ENCODE results near the gene TMEM60. TPM values are rescaled to one million over a fixed set of nuclear protein-coding genes. Genes with fewer than 3 reads are reported as not detected.
A peak's percentile ranks its signal among the peaks of the same experiment; 100 is the strongest.

The TMEM60 gene
- total RNA-seq, 1 experiment from 2014 or later: 34.9 TPM

GRCh38 chr7:77825131-77825530 is 26.9 kb upstream of the TMEM60 start:
- peaks cover 4% of the 10 kb centered on the region; the same call in 1 of the 2 replicates for H3K36me3 ChIP-seq
- H3K27ac ChIP-seq: no peak overlapping the region
- H3K4me3 ChIP-seq: no peak overlapping the region
- DNase-seq: no peak
- H3K9me3 ChIP-seq (replicated peaks): peaks cover 17% of the 10 kb centered on the region; the same call in 1 of the 2 replicates
- H3K27me3 ChIP-seq: no peaks in the 10 kb centered on the region
- H3K4me1 ChIP-seq: no peaks in the 10 kb centered on the region

- Histone ChIP-seq H3K4me3 (no peak overlapping the region), H3K27me3 (no peaks in the 10 kb centered on the region), H3K36me3 (peaks cover 4% of the 10 kb centered on the region; the same call in 1 of the 2 replicates), H3K9me3 (replicated peaks) (peaks cover 17% of the 10 kb centered on the region; the same call in 1 of the 2 replicates), H3K27ac (no peak overlapping the region), H3K4me1 (no peaks in the 10 kb centered on the region)
- no peak for DNase-seq
Observed at GRCh38 chr7:77824636-77825035, 26.4 kb upstream of the TMEM60 start.

GRCh38 chr7:77823787-77824186 is 25.6 kb upstream of the TMEM60 start:
- no peaks in the 10 kb centered on the region for H3K27me3 ChIP-seq
- peaks cover 17% of the 10 kb centered on the region; the same call in 1 of the 2 replicates for H3K9me3 ChIP-seq (replicated peaks)
- H3K4me1 ChIP-seq: no peaks in the 10 kb centered on the region
- peaks cover 4% of the 10 kb centered on the region; the same call in 1 of the 2 replicates for H3K36me3 ChIP-seq
- no peak for DNase-seq
- H3K4me3 ChIP-seq: no peak overlapping the region
- H3K27ac ChIP-seq: no peak overlapping the region

GRCh38 chr7:77822269-77822668 is 24.0 kb upstream of the TMEM60 start:
- Histone ChIP-seq H3K9me3 (replicated peaks) (peaks cover 17% of the 10 kb centered on the region; the same call in 1 of the 2 replicates), H3K27ac (no peak overlapping the region), H3K27me3 (no peaks in the 10 kb centered on the region), H3K4me3 (no peak overlapping the region), H3K4me1 (no peaks in the 10 kb centered on the region), H3K36me3 (peaks cover 4% of the 10 kb centered on the region; the same call in 1 of the 2 replicates)
- no peak for DNase-seq

- H3K36me3 ChIP-seq: peaks cover 3% of the 10 kb centered on the region
- H3K4me1 ChIP-seq: no peaks in the 10 kb centered on the region
- H3K27ac ChIP-seq: no peak overlapping the region
- H3K4me3 ChIP-seq: no peak overlapping the region
- no peaks in the 10 kb centered on the region for H3K27me3 ChIP-seq
- peaks cover 14% of the 10 kb centered on the region; the same call in 1 of the 2 replicates for H3K9me3 ChIP-seq (replicated peaks)
- no peak for DNase-seq
Observed at GRCh38 chr7:77820967-77821366, 22.7 kb upstream of the TMEM60 start.

GRCh38 chr7:77819021-77819420 is 20.8 kb upstream of the TMEM60 start:
- Histone ChIP-seq H3K4me3 (no peak overlapping the region), H3K27ac (no peak overlapping the region), H3K4me1 (no peaks in the 10 kb centered on the region), H3K27me3 (no peaks in the 10 kb centered on the region), H3K36me3 (peaks cover 4% of the 10 kb centered on the region; the same call in 1 of the 2 replicates), H3K9me3 (replicated peaks) (peaks cover 15% of the 10 kb centered on the region)
- DNase-seq: no peak

GRCh38 chr7:77813180-77813579 is 14.9 kb upstream of the TMEM60 start:
- Histone ChIP-seq H3K36me3 (peaks cover 9% of the 10 kb centered on the region; the same call in 1 of the 2 replicates), H3K27me3 (no peaks in the 10 kb centered on the region), H3K27ac (no peak overlapping the region), H3K4me1 (peaks cover 10% of the 10 kb centered on the region; the same call in 1 of the 2 replicates), H3K4me3 (no peak overlapping the region), H3K9me3 (replicated peaks) (peaks cover 9% of the 10 kb centered on the region)
- DNase-seq: no peak

- DNase-seq: no peak
- Histone ChIP-seq H3K27me3 (no peaks in the 10 kb centered on the region), H3K27ac (no peak overlapping the region; the same call in 1 of the 2 replicates), H3K36me3 (peaks cover 9% of the 10 kb centered on the region; the same call in 1 of the 2 replicates), H3K4me3 (no peak overlapping the region), H3K9me3 (replicated peaks) (peaks cover 14% of the 10 kb centered on the region), H3K4me1 (peaks cover 10% of the 10 kb centered on the region; the same call in 1 of the 2 replicates)
Observed at GRCh38 chr7:77812290-77812685, 14.1 kb upstream of the TMEM60 start.

GRCh38 chr7:77811516-77812289 is 13.5 kb upstream of the TMEM60 start:
- peaks cover 10% of the 10 kb centered on the region; the same call in 1 of the 2 replicates for H3K4me1 ChIP-seq
- DNase-seq: no peak
- H3K27ac ChIP-seq: no peak overlapping the region; the same call in 1 of the 2 replicates
- H3K4me3 ChIP-seq: no peak overlapping the region
- H3K9me3 ChIP-seq (replicated peaks): peaks cover 18% of the 10 kb centered on the region
- H3K27me3 ChIP-seq: no peaks in the 10 kb centered on the region
- peaks cover 9% of the 10 kb centered on the region; the same call in 1 of the 2 replicates for H3K36me3 ChIP-seq

GRCh38 chr7:77808517-77808916 is 10.3 kb upstream of the TMEM60 start:
- H3K4me3 ChIP-seq: no peak overlapping the region
- H3K36me3 ChIP-seq: peaks cover 5% of the 10 kb centered on the region; the same call in 1 of the 2 replicates
- peaks cover 18% of the 10 kb centered on the region for H3K9me3 ChIP-seq (replicated peaks)
- DNase-seq: no peak
- H3K27ac ChIP-seq: no peak overlapping the region
- H3K4me1 ChIP-seq: peaks cover 10% of the 10 kb centered on the region; the same call in 1 of the 2 replicates
- H3K27me3 ChIP-seq: no peaks in the 10 kb centered on the region

GRCh38 chr7:77806425-77806824 is 8.2 kb upstream of the TMEM60 start:
- no peak for DNase-seq
- Histone ChIP-seq H3K27me3 (no peaks in the 10 kb centered on the region), H3K9me3 (replicated peaks) (peaks cover 18% of the 10 kb centered on the region), H3K4me1 (peaks cover 1% of the 10 kb centered on the region; the same call in 1 of the 2 replicates), H3K4me3 (no peak overlapping the region), H3K27ac (no peak overlapping the region), H3K36me3 (peaks cover 5% of the 10 kb centered on the region; the same call in 1 of the 2 replicates)

- Histone ChIP-seq H3K27ac (no peak overlapping the region), H3K27me3 (no peaks in the 10 kb centered on the region), H3K9me3 (replicated peaks) (peaks cover 14% of the 10 kb centered on the region), H3K4me3 (no peak overlapping the region), H3K4me1 (no peaks in the 10 kb centered on the region), H3K36me3 (no peaks in the 10 kb centered on the region)
- no peak for DNase-seq
Observed at GRCh38 chr7:77802557-77803405, 4.5 kb upstream of the TMEM60 start.

GRCh38 chr7:77800730-77801129 is 2.5 kb upstream of the TMEM60 start:
- no peak overlapping the region for H3K27ac ChIP-seq
- H3K36me3 ChIP-seq: no peaks in the 10 kb centered on the region
- no peaks in the 10 kb centered on the region for H3K9me3 ChIP-seq (replicated peaks)
- H3K4me1 ChIP-seq: no peaks in the 10 kb centered on the region; the same call in 1 of the 2 replicates
- no peak overlapping the region for H3K4me3 ChIP-seq
- DNase-seq: no peak
- no peaks in the 10 kb centered on the region for H3K27me3 ChIP-seq

- Histone ChIP-seq H3K9me3 (replicated peaks) (no peaks in the 10 kb centered on the region), H3K27me3 (no peaks in the 10 kb centered on the region), H3K36me3 (no peaks in the 10 kb centered on the region), H3K4me1 (no peaks in the 10 kb centered on the region; the same call in 1 of the 2 replicates), H3K27ac (no peak overlapping the region), H3K4me3 (peak overlapping the region; percentile 86)
- peak in 1 of 2 experiments; percentile 13 for DNase-seq
Observed at GRCh38 chr7:77800158-77800557, 1.9 kb upstream of the TMEM60 start.

Data from SJCRH30 (cell line).